Measurements from ENCODE around the gene TUBA3C.

The TUBA3C gene

GRCh38 chr13:19159761-19160420 is 21.7 kb downstream of the TUBA3C start:
- DNase-seq: no peak

- no peak for DNase-seq
Observed at GRCh38 chr13:19159181-19159580, 22.4 kb downstream of the TUBA3C start.

GRCh38 chr13:19158526-19159174 is 23.0 kb downstream of the TUBA3C start:
- DNase-seq: no peak

- no peak for DNase-seq
Observed at GRCh38 chr13:19158006-19158405, 23.6 kb downstream of the TUBA3C start.

- DNase-seq: no peak
Observed at GRCh38 chr13:19157461-19157860, 24.2 kb downstream of the TUBA3C start.

- DNase-seq: no peak
Observed at GRCh38 chr13:19156013-19156825, 25.4 kb downstream of the TUBA3C start.

GRCh38 chr13:19155321-19155861 is 26.2 kb downstream of the TUBA3C start:
- no peak for DNase-seq

GRCh38 chr13:19154843-19155242 is 26.8 kb downstream of the TUBA3C start:
- DNase-seq: no peak

GRCh38 chr13:19153782-19154450 is 27.7 kb downstream of the TUBA3C start:
- no peak for DNase-seq

- no peak for DNase-seq
Observed at GRCh38 chr13:19152403-19152802, 29.2 kb downstream of the TUBA3C start.

GRCh38 chr13:19151581-19152263 is 29.9 kb downstream of the TUBA3C start:
- DNase-seq: no peak

- DNase-seq: no peak
Observed at GRCh38 chr13:19150712-19151228, 30.9 kb downstream of the TUBA3C start.

GRCh38 chr13:19150226-19150625 is 31.4 kb downstream of the TUBA3C start:
- no peak for DNase-seq

GRCh38 chr13:19148561-19148960 is 33.1 kb downstream of the TUBA3C start:
- no peak for DNase-seq
